Muscle of leg (tissue), 11 donors: ENCODE measurements around the gene CCDC102B. TPM values are rescaled to one million over a fixed set of nuclear protein-coding genes. Genes with fewer than 3 reads are reported as not detected.
"Not testable (repeated sequence)": the region's sequence is repeated elsewhere in the genome, so short reads cannot be mapped to it uniquely, and the experiment has no call there.

Experiments used
- DNase-seq: peaks from one replicate; pipeline ENCODE4 v3.0.0; 2013
- H3K27ac ChIP-seq: one replicate; pipeline ENCODE4 v1.5.1; 2013; ENCODE audit warnings: mild to moderate bottlenecking, low read length, control low read depth
- H3K27me3 ChIP-seq: one replicate; pipeline ENCODE4 v1.6.1; 2013; ENCODE audit warnings: low read length; ENCODE audit not compliant: control insufficient read depth, insufficient read depth
- H3K36me3 ChIP-seq: one replicate; pipeline ENCODE4 v1.6.1; 2013; ENCODE audit warnings: low read length; ENCODE audit not compliant: control insufficient read depth, insufficient read depth
- H3K4me1 ChIP-seq: one replicate; pipeline ENCODE4 v1.6.1; 2013; ENCODE audit warnings: low read length; ENCODE audit not compliant: control insufficient read depth, insufficient read depth
- H3K4me3 ChIP-seq: one replicate; pipeline ENCODE4 v1.5.1; 2013; ENCODE audit warnings: low read length, control low read depth
- H3K9me3 ChIP-seq: replicated peaks from 2 replicates; pipeline ENCODE4 v1.6.1; 2013; ENCODE audit warnings: low read depth, low read length; ENCODE audit not compliant: control insufficient read depth
- WGBS: methylation state at CpG from one replicate; pipeline ENCODE4 v1.1.5; 2013; ENCODE audit warnings: missing lambda C conversion rate; ENCODE audit not compliant: insufficient coverage; 5-methylcytosine and 5-hydroxymethylcytosine counted together
- polyA plus RNA-seq, 8 donors: library from polyadenylated mRNA; unstranded; fragments of 120-200 nt; gene quantifications; one replicate each; pipeline versions ENCODE4 v1.2.1 to v1.2.3, GENCODE V29; 2013; ENCODE audit warnings: inconsistent platforms in 1 of 8, low replicate concordance in 1 of 8; ENCODE audit not compliant: insufficient read length in 8 of 8, insufficient read depth in 1 of 8
- total RNA-seq: library from RNA; stranded (reverse); fragments of 120-200 nt; gene quantifications from one replicate; pipeline ENCODE4 v1.2.4, GENCODE V29; 2013

CCDC102B gene
- total and polyA plus RNA-seq, 9 donors = 8.2 to 30.9 (median 12.1) TPM

DNA sequence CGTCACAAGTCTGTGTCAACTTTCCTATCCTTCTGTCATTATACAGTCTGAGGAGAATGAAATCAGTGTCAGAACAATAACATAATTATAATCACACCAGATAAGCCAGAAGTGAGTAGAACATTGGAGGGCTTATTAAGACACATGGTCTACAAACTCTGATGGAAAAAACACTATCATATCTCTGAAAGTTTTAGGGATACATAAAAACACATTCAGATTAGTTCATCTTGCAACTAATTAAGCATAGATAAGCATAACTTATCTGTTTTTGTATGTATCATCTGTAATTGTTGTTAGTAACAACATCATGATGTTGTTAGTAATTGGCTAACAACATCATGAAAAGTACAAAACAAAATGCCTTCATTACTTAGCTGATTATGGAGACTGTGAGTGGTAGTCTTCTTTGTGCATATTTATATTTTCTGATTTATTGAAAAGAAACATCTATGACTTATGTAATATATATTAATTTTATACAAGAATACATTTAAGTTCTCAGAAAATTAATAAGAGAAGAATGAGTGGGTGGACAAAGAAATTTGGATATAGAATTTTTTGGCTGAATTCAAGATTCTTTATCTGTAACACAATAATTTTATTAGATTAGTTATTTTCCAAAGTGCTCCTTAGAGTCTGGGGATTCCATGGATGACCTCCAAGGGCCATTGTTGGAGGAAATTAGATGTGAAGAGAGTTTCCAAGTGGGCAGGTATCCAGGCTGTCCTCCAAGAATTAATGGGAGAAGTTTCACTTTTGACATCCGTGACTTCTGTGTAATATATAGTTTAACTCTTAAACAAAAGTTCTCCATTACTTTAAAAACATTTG, 16.9 kb upstream of the CCDC102B start:
- peak; percentile 85 for DNase-seq
- no peaks in the 10 kb centered on the region for H3K9me3 ChIP-seq
- no peak overlapping the region for H3K27ac ChIP-seq
- H3K4me3 ChIP-seq = no peak overlapping the region
- no peaks in the 10 kb centered on the region for H3K36me3 ChIP-seq
- no CpG with 5 or more reads among the region's 2 CpGs for WGBS
- no peaks in the 10 kb centered on the region for H3K4me1 ChIP-seq
- no peaks in the 10 kb centered on the region for H3K27me3 ChIP-seq

DNA sequence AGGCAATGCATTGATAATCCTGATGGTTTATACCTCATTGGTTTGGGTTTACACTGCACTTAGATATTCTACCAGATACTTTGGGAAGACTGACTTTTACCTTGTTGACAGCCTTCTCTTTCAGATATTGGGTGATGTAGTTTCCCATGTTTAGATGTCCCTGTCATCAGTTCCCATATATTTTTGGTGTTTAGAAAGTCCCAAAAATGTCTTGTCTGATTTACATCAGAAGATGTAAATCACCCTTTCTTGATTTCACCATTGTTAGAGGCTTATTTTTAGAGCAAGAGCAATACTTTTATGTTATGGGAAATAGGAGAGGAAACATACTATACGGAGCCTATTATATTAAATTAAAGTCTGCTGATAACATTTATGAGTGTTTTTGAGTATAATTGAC, 14.4 kb upstream of the CCDC102B start:
- H3K4me3 ChIP-seq = no peak overlapping the region
- no CpG with 5 or more reads among the region's 1 CpG for WGBS
- H3K9me3 ChIP-seq = no peaks in the 10 kb centered on the region
- no peaks in the 10 kb centered on the region for H3K36me3 ChIP-seq
- H3K27me3 ChIP-seq = no peaks in the 10 kb centered on the region
- DNase-seq = no peak
- H3K27ac ChIP-seq = no peak overlapping the region
- no peaks in the 10 kb centered on the region for H3K4me1 ChIP-seq

DNA sequence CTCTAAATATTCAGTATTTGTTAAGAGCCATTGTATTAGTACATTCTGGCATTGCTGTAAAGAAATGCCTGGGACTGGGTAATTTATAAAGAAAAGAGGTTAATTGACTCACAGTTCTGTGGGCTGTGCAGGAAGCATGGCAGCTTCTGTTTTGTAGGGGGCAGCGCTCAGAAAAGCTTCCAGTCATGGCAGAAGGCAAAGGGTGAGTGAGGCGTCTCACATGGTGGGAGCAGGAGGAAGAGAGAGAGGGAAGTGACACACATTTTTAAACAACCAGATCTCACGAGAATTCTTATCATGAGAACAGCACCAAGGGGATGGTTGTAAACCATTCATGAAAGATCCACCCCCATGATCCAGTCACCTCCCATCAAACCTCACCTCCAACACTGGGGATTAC, 13.8 kb upstream of the CCDC102B start:
- no peak for DNase-seq
- Histone ChIP-seq H3K4me1 (no peaks in the 10 kb centered on the region), H3K9me3 (no peaks in the 10 kb centered on the region), H3K27me3 (no peaks in the 10 kb centered on the region), H3K36me3 (no peaks in the 10 kb centered on the region), H3K4me3 (no peak overlapping the region), H3K27ac (no peak overlapping the region)
- no CpG with 5 or more reads among the region's 3 CpGs for WGBS

DNA sequence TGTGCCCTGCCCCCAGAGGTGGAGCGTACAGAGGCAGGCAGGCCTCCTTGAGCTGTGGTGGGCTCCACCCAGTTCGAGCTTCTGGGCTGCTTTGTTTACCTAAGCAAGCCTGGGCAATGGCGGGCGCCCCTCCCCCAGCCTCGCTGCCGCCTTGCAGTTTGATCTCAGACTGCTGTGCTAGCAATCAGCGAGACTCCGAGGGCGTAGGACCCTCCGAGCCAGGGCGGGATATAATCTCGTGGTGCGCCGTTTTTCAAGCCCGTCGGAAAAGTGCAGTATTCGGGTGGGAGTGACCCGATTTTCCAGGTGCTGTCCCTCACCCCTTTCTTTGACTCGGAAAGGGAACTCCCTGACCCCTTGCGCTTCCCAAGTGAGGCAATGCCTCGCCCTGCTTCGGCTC, 7.6 kb upstream of the CCDC102B start:
- not testable (repeated sequence) for H3K4me3 ChIP-seq, H3K27me3 ChIP-seq, DNase-seq, H3K27ac ChIP-seq, H3K36me3 ChIP-seq, H3K4me1 ChIP-seq, H3K9me3 ChIP-seq
- 87% methylated on average over 12 of the region's 22 CpGs for WGBS

DNA sequence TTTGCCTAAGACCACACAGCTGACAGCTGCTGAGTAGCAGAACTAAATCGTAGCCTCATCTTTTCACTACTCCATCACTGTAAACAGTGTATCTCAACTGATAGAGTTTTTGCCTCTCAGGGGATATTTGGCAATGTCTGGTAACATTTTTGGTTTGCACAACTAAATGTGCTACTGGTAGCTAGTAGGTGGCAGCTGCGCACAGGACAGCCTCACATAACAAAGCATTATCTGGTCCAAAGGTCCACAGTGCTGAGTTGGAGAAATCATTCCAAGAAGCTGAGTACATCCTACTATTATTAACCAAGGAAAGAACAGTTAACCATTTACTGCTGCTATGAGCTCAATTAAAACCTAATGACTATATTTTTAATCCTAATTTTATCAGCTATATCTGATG, 6.1 kb upstream of the CCDC102B start:
- WGBS = 71% methylated on average over 1 of the region's 2 CpGs
- H3K9me3 ChIP-seq = no peaks in the 10 kb centered on the region
- no peaks in the 10 kb centered on the region for H3K27me3 ChIP-seq
- H3K4me1 ChIP-seq = no peaks in the 10 kb centered on the region
- no peak overlapping the region for H3K4me3 ChIP-seq
- no peak overlapping the region for H3K27ac ChIP-seq
- peak; percentile 70 for DNase-seq
- H3K36me3 ChIP-seq = no peaks in the 10 kb centered on the region

DNA sequence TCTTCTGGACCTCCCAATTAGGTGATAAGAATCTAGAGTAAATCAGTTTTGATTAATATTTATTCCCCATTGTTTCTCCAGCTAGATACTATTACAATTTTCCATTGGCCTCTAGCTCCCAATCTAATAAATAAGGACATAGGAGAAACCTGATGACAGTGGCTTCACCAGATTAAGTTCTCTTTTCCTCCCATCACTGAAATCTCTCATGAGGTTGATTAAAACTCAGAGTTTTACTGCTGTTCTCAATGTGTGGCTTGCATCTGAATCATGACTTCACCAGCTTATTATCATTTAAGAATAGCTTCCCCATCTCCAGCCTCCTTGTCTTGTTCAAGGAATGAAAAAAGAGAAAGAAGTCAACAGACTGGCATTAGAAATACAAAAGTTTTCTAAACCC, 3.9 kb upstream of the CCDC102B start:
- H3K4me3 ChIP-seq = no peak overlapping the region
- no peaks in the 10 kb centered on the region for H3K9me3 ChIP-seq
- H3K36me3 ChIP-seq = no peaks in the 10 kb centered on the region
- no peak for DNase-seq
- no peak overlapping the region for H3K27ac ChIP-seq
- no peaks in the 10 kb centered on the region for H3K4me1 ChIP-seq
- H3K27me3 ChIP-seq = no peaks in the 10 kb centered on the region

DNA sequence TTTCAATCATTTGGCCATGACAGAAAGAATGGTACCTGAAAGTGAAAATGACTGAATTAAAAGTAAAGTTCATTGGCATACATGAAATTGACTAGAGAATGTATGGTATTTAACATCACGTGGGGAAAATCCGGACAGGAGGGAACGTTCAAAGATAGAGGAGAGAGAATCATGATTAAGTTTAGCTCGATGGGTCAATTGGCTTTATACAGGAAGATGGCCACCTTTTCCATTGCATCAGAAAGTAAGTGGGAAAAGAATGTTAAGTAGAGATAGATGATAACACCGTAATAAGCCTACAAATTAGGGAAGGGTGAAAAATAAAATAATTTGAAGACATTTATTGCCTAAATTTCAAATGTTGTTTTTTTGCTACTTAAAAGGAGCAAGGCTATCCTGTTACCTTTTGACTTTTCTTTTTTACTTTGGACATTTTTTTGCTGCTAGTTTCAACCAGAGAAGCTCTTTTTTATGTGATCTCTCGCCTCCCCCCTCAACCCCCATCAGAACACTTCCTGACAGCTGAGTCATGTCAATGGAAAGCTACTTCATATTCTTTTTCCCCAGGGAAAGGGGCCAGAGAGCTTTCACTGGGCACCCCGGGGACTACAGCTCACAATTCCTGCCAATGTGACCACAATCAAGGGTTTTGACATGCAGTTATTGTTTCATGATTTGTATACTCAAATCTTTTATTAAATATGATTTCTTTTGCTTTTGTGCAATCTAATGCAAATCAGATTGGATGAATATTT, 767 bp upstream of the CCDC102B start:
- WGBS = no CpG with 5 or more reads among the region's 7 CpGs
- Histone ChIP-seq H3K4me3 (no peak overlapping the region), H3K27me3 (no peaks in the 10 kb centered on the region), H3K9me3 (no peaks in the 10 kb centered on the region), H3K27ac (peak overlapping the region; percentile 60), H3K4me1 (no peaks in the 10 kb centered on the region), H3K36me3 (no peaks in the 10 kb centered on the region)
- peak; percentile 64 for DNase-seq

DNA sequence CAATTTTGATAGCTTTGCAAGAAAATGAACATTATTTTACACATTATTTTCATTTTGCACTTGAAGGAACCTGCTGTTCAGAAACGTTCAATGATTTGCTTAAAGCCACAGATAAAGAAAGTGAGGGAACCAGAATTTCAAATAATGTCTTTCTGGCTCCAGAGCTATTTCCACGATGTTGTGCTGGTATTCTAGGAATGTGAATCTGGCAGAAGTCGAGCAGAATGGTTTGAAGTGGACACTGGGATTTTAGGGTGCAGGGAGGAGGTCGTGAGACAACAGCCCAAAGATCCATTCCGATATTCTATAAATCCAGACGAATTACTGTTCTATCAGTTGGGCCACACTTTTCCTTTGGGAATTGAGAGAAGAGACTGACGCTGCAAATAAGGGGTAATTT, 2.2 kb downstream of the CCDC102B start:
- Histone ChIP-seq H3K9me3 (no peaks in the 10 kb centered on the region), H3K27me3 (no peaks in the 10 kb centered on the region), H3K4me1 (peaks cover 10% of the 10 kb centered on the region), H3K27ac (no peak overlapping the region), H3K4me3 (no peak overlapping the region), H3K36me3 (no peaks in the 10 kb centered on the region)
- WGBS = 14% methylated on average over 1 of the region's 7 CpGs
- no peak for DNase-seq

DNA sequence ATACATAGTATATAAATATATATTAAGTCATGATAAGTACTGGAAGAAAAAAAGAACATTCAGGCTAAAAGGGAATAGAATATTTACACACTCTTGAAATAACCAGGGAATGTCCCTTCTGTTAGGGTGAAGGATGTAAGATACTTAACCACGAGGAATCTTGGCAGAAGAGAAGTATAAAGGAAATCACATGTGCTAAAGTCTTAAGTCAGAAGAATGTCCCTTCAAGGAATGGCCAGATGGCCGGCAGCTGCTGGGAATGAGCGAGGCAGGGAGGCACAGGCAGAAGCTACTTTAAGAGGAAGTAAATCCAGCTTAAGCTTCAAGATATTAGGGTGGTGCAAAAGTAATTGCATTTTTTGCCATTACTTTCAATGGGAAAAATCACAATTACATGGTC, 5.5 kb downstream of the CCDC102B start:
- Histone ChIP-seq H3K9me3 (no peaks in the 10 kb centered on the region), H3K27me3 (no peaks in the 10 kb centered on the region), H3K4me3 (no peak overlapping the region), H3K4me1 (peaks cover 10% of the 10 kb centered on the region), H3K27ac (peak overlapping the region; percentile 83), H3K36me3 (no peaks in the 10 kb centered on the region)
- WGBS = 0% methylated on average over 3 of the region's 3 CpGs
- peak; percentile 97 for DNase-seq

DNA sequence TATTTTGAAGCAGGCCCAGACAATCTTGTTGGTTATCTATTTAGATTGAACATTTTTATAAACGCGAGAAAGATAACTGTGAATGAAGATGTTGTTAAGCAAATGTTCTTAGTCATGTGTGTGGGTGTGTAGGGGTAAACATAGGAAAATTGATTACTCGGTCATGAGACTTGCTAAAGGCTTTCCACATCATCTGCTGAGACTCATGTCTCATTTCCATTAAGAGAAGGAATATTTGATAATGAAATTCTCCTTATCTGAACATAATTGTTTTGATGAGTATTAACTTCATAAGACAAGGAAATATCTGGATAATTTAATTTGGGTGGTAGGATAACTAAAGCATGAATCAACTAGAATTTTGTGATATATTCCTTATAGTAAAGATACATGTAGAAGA, 19.7 kb downstream of the CCDC102B start:
- H3K4me1 ChIP-seq = no peaks in the 10 kb centered on the region
- H3K36me3 ChIP-seq = no peaks in the 10 kb centered on the region
- peak overlapping the region; percentile 37 for H3K27ac ChIP-seq
- no peaks in the 10 kb centered on the region for H3K27me3 ChIP-seq
- H3K9me3 ChIP-seq = no peaks in the 10 kb centered on the region
- no peak for DNase-seq
- no peak overlapping the region for H3K4me3 ChIP-seq
- WGBS = 100% methylated on average over 1 of the region's 3 CpGs
